ENCODE data around the gene SEPHS2.
A peak's percentile ranks its signal among the peaks of the same experiment; 100 is the strongest.
"Not testable (repeated sequence)": the region's sequence is repeated elsewhere in the genome, so short reads cannot be mapped to it uniquely, and the experiment has no call there.

The SEPHS2 gene

GRCh38 chr16:30470170-30470512 lies 24.5 kb upstream of the SEPHS2 start:
- no peak for DNase-seq (ENCODE audit: low read depth in 1 of 2, low spot score in 1 of 2)

DNA sequence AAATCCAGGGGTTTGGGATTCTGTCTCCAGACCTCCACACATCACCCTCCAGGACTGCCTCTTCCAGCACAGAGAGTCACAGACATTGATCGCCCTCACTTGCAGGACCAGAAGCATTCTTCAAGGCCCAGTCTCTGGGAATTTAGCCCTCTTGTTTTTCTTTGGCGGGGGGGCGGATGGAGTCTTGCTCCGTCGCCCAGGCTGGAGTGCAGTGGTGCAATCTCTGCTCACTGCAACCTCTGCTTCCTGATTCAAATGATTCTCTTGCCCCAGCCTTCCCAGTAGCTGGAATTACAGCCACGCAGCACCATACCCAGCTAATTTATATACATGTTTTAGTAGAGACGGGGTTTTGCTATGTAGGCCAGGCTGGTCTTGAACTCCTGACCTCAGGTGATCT lies 18.4 kb upstream of the SEPHS2 start:
- no peak for DNase-seq (ENCODE audit: low read depth in 1 of 2, low spot score in 1 of 2)

DNA sequence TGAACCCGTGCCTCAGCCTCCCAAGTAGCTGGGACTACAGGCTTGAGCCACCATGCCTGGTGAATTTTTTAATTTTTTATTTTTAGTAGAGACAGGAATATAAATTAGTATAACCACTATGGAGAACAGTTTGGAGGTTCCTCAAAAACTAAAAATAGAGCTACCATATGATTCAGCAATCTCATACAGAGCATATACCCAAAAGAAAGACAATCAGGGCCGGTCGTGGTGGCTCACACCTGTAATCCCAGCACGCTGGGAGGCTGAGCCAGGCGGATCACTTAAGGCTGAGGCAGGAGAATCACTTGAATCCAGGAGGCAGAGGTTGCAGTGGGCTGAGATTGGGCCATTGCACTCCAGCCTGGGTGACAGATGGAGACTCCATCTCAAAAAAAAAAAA lies 15.8 kb upstream of the SEPHS2 start:
- not testable (repeated sequence) for DNase-seq (ENCODE audit: low read depth in 1 of 2, low spot score in 1 of 2)

GRCh38 chr16:30459456-30459855 lies 13.8 kb upstream of the SEPHS2 start:
- DNase-seq (ENCODE audit: low read depth in 1 of 2, low spot score in 1 of 2): no peak

DNA sequence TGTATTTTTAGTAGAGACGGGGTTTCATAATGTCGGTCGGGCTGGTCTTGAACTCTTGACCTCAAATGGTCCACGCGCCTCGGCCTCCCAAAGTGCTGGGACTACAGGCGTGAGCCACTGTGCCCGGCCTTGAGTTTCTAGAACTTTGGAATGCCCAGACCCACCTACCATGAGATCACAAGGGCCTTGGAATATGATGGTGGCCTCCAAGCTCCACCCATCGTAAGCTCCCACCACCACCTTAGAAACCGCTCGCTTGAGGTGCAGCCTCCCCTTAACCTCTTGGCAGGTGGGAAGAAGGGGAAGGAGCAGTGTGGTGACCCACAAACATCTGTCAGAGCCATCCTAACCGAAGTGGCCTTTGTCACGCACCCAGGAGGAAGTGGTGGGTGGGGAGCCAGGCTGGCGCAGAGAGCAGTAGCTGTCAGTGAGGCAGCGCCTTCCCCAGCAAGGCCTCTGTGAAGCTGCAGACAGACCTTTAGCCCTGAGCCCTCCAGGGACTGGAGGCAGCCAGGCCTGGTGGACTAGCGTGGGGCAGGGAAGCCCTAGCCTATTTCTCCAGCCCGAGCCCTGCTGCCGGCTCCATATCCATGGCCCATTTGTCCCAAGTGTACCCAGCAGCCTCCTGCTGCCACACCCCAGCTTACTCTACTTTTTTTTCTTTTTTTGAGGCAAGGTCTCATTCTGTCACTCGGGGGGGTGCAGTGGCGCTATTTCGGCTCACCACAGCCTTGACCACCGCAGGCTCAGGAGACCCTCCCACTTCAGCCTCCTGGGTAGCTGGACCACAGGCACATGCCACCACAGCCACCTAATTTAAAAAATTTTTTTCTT lies 13.1 kb upstream of the SEPHS2 start:
- DNase-seq (ENCODE audit: low read depth in 1 of 2, low spot score in 1 of 2): peak; percentile 65 to 79

GRCh38 chr16:30457743-30458560 lies 12.3 kb upstream of the SEPHS2 start:
- DNase-seq (ENCODE audit: low read depth in 1 of 2, low spot score in 1 of 2): no peak

GRCh38 chr16:30457256-30457655 lies 11.6 kb upstream of the SEPHS2 start:
- no peak for DNase-seq (ENCODE audit: low read depth in 1 of 2, low spot score in 1 of 2)

GRCh38 chr16:30456302-30456701 lies 10.6 kb upstream of the SEPHS2 start:
- DNase-seq (ENCODE audit: low read depth in 1 of 2, low spot score in 1 of 2): no peak

GRCh38 chr16:30452709-30453580 lies 7.3 kb upstream of the SEPHS2 start:
- not testable (repeated sequence) for DNase-seq (ENCODE audit: low read depth in 1 of 2, low spot score in 1 of 2)

DNA sequence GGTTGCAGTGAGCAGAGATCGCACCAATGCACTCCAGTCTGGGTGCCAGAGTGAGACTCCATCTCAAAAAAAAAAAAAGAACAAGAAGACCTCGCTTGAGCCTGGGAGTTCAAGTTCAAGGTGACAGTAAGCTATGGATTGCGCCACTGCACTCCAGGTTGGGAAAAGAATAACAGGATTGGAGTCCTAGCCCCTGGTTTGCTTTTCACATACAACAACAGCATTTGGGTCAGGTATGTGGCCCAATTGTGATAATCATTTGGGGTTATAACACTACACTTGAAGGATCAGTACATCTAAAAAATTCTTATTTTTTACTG lies 3.4 kb upstream of the SEPHS2 start:
- DNase-seq (ENCODE audit: low read depth in 1 of 2, low spot score in 1 of 2): no peak

DNA sequence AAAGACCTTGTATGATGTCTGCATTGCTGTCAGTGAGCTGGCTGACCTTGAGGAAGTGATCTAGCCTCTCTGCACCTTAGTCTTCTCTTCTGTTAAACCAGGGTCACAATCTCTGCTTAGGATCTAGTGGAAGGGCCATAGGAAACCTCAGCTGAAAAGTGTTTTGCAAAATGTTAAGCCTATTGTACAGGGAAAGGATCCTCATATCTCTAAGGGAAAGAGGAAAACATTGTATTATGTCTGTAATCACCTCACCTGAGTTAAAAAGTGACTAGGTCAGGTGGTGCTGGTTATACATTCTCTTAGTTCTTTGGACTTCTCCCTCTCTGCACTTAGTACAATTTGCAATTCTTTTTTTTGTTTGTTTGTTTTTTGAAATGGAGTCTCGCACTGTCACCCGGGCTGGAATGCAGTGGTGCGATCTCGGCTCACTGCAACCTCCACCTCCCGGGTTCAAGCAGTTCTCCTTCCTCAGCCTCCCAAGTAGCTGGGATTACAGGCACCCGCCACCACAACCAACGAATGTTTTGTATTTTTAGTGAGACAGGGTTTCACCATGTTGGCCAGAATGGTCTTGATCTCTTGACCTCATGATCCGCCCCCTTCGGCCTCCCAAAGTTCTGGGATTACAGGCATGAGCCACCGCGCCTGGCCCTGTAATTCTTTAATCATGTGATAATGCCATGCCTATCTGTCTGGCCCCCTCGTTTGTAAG lies 2.0 kb upstream of the SEPHS2 start:
- DNase-seq (ENCODE audit: low read depth in 1 of 2, low spot score in 1 of 2): no peak

DNA sequence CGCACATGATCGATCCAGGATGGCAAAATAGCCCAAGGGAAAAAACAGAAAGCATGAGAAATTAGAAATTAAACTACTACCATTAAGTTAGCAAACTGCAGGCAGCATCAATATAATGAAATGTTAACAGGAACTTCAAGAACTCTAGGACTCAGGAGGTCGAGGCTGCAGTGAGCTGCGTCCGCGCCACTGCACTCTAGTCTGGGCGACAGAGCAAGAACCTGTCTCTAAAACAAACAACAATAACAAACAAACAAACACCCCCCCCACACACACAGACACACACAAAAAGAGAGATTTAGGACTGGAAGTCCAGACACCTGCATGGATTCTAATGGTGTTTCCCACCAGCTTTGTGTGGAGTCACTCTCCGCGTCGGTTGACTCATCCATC lies 525 bp upstream of the SEPHS2 start:
- no peak for DNase-seq (ENCODE audit: low read depth in 1 of 2, low spot score in 1 of 2)

DNA sequence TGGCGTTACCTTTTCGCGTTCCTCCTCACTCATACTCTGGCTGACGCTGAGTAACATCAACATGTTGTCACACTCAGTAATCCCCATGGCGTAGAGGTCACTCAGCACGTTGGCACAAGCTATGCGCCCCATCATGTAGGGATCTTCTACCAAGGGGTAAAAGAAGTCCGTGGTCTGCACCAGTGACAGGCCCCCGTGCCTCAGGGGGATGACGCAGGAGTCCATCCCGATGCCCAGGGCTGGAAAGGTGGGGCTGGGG lies 596 bp downstream of the SEPHS2 start:
- DNase-seq (ENCODE audit: low read depth in 1 of 2, low spot score in 1 of 2): no peak

DNA sequence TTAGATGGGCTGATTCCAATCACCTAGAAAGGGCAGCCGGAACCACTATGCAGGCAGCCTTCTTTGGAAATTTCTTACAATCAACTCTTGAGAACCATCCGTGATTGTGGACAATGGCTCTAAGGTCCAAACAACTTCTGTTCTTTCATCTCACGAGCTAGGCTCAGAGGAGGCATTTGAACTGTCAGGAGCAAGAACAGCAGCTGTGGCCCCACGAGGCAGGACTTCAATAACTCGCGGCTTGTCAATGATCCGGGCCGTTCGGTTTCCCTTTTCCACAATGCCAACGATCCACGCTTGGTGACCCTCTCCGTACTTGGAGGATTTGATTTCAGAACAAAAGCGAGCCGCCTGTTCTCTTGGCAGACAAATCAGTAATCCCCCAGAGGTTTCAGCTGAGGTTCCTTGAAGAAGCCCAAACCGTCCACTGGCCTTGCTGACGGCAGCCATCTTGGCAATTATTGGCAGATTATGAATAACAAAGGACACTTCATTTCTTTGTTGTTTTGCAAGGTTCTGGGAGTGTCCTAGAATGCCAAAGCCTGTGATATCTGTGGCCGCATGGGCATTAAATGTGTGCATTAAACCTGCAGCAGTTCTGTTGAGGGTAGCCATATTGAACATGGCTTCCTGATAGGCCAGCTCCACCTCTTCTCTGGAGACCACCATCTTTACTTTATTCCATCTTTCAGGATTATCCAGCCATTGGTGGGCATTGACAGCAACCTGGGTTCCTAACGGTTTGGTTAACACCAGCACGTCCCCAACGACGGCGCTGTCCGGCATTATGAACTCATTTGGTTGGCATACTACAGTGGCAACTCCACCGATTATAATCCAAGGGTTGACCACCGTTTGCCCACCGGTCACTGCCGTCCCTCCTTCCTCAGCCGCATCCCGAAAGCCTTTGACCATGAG lies 1.2 kb downstream of the SEPHS2 start:
- DNase-seq (ENCODE audit: low read depth in 1 of 2, low spot score in 1 of 2): no peak

GRCh38 chr16:30443631-30444030 lies 2.0 kb downstream of the SEPHS2 start:
- no peak for DNase-seq (ENCODE audit: low read depth in 1 of 2, low spot score in 1 of 2)

- no peak for DNase-seq (ENCODE audit: low read depth in 1 of 2, low spot score in 1 of 2)
These were observed 5.8 kb downstream of the SEPHS2 start for GRCh38 chr16:30439720-30440348.

DNA sequence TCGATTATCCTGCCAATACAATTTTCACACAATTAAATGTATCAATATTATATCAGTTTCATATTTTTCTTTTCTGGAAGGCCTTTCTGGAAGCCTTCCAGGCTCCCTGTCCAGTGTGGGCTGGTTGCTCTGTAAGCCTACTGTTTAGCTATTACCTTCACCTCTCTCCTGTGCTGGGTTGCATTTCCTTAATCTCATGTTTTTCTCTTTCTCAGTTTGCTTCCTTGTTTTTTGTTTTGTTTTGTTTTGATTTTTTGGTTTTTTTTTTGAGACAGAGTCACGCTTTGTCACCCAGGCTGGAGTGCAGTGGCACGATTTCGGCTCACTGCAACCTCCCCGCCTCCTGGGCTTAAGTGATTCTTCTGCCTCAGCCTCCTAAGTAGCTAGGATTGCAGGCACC lies 6.8 kb downstream of the SEPHS2 start:
- DNase-seq (ENCODE audit: low read depth in 1 of 2, low spot score in 1 of 2): no peak

DNA sequence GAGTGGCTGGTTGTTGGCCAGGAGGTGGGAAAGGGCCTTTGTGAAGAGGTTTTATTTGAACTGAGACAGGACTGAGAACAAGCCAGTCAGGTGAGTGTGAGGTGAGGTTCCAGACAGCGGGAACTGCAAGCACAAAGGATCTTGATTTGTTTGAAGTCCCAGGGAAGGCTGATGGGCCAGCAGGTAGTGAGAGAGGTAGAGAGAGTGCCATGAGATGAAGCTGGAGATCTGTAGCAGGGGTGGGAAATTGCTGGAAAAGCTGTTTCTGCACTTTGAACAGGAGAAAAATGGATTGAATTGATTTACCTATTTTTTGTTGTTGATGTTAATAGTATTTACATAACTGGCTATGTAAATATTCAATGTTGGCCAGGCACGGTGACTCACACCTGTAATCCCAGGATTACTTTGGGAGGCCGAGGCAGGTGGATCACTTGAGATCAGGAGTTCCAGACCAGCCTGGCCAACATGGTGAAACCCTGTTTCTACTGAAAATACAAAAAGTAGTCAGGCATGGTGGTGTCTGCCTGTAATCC lies 8.1 kb downstream of the SEPHS2 start:
- DNase-seq (ENCODE audit: low read depth in 1 of 2, low spot score in 1 of 2): no peak

- DNase-seq (ENCODE audit: low read depth in 1 of 2, low spot score in 1 of 2): peak in 1 of 2 donors; percentile 28
These were observed 10.8 kb downstream of the SEPHS2 start for GRCh38 chr16:30434852-30435251.

Measured in activated T-helper 1 cell treated with anti-CD3 and anti-CD28 coated beads, Interleukin-2, amount 50 U/mL, for 16 hours (primary cell).